Left colon (tissue), 2 donors: ENCODE results near the gene GALNT9. TPM values are rescaled to one million over a fixed set of nuclear protein-coding genes. Genes with fewer than 3 reads are reported as not detected.

Experiments used
- ATAC-seq: fragments of 200-7000 bp; cut with Tn5 transposase; one replicate; pipeline ENCODE4 v1.9.1; 2020; ENCODE audit warnings: mild to moderate bottlenecking, moderate library complexity
- DNase-seq, 2 donors: peaks; one replicate each; pipeline ENCODE4 v3.0.0-alpha.2; 2020
- intact Hi-C, 2 donors: fragments of 100-400 bp; cut with DNase I in 1 of 2; cut with micrococcal nuclease in 1 of 2; formaldehyde crosslinking; loops; one replicate each; pipeline versions ENCODE4 v1.11.2 to v1.14.0; 2022; cut with DNase I, micrococcal nuclease
- total RNA-seq, 2 donors: library from RNA; stranded (reverse); fragmentation: NEBNext Ultra II Directional; extraction: Animal tissue kit (Norgen Biotek cat#: 25700); gene quantifications; one replicate each; pipeline ENCODE4 v1.2.1, GENCODE V29; 2021
- donor health status: DM: no; HTN: no; CAD: no.
- donor health status: DM: yes; HTN: yes; CAD: no.

GALNT9 gene
- total RNA-seq, 2 donors from 2014 or later: 0.39 TPM; not detected in 1

DNA sequence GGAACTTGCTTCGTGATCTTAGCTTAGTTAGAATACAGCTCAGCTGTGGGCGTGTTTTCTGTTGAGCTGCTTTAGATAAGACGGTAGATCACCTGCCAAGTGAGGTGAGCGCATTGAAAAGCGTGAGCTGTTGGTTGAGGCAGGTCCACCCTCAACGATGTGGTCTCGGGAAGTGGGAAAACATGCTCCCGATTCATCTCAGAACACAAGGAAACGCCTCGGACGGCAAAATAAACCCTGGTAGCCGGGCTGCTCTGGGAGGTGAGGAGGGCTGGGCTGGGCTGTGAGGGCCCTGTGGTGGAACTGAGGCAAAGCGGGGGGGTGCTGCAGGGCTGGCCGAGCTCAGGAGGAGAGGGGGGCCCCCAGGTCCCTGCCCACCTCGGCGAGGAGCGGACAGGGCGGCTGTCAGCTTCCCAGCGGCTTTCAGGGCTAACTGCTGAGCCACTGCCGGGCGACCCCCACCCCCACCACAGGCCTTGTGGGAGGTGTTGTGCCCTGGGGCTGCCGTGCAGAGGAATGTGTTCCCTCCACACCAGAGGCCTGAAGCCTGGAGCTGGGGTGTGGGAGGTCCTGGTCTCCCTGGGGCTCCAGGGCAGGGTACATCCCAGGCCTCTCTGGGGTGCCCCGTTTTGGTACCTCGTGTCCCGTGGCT lies 154.4 kb downstream of the GALNT9 start:
- peak; percentile 44 for ATAC-seq
- intact Hi-C loops: no loop called here
- DNase-seq: no peak

DNA sequence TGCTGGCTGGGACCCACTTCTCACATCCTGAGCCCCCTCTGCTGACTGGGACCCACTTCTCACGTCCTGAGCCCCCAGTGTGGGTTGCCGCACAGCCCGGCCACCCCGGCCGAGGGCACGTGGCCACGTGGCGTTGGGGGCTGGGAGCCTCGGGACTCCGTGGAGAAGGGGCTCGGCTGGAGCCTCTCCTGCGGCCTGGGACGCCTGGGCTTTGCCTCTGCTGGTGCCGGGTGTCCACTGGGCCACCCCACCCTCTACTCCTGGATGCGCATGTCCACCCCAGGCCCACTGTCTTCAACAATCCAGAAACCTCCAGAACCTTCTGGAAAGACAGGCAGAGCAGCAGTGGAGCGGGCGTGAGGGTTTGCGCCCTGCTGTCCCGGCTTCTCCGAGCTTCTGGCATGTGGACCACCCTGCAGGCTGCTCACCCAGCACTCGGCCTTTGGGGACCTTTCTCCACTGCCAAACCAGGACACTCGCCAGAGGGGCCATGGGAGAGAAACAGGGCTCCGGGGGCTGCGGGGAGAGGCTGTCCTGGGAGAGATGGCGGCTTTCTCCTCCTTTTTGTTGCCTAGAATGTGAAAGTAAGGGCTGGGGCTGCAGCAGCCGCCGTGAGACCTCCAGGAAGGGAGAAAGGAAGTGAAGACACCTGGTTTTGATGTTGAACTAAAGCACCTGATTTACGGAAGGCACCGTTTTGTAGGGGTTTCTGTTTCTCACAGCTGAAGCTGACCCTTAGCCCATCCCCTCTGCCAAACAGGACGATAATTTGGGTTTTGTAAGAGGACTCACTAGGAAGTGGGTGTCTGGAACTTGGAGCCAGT lies 155.2 kb downstream of the GALNT9 start:
- intact Hi-C loops: no loop called here
- no peak for DNase-seq
- ATAC-seq: no peak

DNA sequence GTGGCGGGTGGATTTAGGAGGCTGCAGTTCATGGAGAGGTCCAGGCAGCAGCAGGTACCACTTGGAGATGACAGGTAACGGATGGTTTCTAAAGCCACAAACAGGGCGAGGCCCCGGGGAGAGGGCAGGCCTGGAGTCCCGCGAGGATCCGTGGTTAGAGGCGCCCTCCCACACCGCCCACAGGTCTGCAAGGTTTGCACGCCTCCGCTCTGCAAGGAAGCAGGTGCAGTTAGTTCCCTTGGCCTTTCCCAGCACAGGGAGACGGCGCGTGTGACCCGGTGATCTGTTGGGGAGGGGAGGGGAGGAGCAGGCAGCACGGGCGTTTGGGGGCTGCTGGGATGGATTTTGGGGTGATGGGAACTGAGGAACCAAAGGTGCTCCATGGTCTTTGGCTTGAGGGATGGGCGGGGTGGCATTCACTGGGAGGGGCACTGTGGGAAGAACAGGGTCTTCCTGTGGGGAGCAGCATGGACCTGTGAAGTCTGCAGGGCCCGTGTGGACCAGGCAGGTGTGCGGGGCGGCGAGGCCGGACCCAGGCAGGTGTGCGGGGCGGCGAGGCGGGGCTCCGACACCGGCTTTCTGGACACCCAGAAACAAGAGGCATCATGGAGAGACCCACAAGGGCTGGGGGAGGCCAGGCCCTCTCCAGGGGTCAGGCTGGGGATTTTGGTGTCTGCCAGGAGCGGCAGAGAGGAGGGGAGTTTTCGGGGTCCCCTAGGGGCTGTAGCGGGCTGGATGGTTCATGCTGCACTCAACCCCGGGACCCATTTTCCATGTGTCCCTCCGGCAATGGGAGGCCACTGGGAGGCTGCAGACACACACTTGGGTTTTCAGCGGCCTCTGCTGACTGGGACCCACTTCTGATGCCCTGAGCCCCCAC lies 156.0 kb downstream of the GALNT9 start:
- no peak for ATAC-seq

DNA sequence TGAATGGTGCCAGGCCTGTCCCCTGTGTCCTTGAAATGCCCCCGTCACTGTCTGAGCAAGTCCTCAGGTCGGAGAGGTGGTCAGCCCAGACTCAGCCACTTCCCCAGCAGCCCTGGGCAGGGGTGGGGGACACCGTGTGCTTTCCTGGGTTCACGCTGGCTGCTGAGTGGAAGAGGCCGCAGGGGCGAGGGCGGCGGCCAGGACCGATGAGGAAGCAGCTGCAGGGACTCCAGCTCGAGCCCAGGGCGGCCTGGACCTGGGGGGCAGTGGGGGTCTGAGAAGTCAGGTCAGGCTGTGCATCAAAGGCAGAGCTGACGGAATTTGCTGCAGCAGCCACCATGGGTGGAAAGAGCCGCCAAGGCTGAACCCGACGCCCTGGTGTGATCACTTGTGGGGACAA lies 156.8 kb downstream of the GALNT9 start:
- DNase-seq (no peak), ATAC-seq (no peak)
- intact Hi-C loops: no loop called here

More for the DNA sequence above, 156.0 kb downstream of the GALNT9 start:
- no peak for DNase-seq
- intact Hi-C loops: no loop called here

DNA sequence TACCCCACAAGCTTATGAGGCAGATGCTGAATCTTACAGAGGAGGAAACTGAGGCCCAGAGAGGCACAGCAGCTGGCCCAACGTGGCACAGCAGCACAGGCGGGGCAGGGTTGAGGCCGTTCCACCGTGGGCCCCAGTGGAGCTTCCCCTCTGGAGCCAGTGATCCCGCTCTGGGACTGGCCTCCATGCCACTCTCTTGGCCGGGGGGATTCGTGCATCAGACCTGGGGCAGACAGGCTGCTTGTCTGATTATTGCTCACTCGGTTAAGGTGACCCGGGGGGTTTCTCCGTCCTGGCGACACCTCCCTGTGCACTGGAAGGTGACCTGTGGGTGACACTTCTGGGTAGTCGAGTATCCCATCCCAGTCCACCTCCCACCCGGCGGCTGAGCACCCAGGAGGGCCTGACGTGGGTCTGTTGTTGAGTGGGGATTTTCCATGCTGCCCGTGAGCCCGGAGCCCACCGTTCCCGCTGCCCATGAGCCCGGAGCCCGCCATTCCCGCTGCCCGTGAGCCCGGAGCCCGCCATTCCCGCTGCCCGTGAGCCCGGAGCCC lies 157.3 kb downstream of the GALNT9 start:
- no peak for DNase-seq
- intact Hi-C loops: no loop called here
- no peak for ATAC-seq

DNA sequence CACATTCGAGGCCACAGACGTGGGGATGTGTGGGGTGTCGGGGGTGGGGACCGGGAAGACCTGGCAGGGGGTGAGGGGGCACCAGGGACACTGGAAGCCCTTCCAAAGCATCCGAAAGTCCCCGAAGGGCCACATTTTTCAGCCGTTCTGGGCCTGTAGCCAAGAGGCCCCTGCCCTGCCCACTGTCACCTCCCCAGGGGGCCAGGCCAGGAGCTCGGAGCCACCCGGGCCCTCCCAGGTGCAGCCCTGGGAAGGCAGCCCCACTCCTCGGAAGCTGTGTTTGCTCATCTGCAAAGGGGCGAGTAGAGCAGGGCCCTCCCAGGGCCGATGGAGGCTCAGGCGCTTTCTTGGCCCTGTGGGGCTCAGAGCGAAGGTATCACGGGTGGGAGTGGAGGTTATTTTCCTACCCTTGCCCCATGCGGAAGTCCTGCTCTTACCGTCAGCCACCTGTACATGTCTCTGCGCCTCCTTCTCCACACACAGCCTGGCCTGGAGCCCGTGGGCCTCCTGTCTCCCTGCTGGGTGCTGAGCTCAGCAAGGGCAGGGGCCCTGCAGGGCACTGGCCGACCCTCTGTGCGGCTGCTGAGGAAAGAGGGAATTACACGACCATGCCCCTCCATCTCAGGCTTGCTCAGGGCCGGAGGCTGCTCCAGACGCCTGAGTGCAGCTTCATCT lies 158.0 kb downstream of the GALNT9 start:
- DNase-seq (no peak), ATAC-seq (no peak)
- intact Hi-C loops: no loop called here

DNA sequence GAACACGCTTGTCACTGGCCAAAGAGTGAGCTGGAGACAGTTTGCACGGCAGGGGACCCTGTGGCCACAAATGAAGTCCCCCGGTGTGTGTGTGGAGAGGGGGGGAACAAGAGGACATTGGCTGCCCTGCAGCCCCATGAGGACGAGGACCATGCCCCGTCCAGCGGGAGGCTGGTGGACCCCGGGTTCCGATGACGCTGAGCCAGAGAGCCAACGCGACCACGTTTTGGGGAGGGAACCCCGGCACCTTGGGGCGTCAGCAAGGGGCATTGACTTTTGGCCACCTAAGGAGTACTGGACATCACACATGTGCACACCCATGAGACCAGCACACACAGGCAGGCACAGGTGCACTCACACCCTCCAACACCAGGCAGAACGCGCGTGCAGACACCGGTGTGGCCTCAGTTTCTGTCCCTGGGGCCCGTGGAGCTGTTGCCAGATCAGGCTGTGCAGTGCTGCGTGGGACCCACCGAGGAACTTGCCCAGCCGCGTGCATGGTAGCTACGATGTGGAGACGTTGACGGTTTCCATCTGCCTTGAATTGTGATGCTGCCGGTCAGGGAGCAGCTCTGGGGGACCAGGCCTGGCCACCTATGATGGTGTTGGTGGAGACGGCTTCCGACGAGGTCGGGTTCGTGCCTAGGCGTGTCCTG lies 158.6 kb downstream of the GALNT9 start:
- DNase-seq (no peak), ATAC-seq (no peak)
- intact Hi-C loops: no loop called here

DNA sequence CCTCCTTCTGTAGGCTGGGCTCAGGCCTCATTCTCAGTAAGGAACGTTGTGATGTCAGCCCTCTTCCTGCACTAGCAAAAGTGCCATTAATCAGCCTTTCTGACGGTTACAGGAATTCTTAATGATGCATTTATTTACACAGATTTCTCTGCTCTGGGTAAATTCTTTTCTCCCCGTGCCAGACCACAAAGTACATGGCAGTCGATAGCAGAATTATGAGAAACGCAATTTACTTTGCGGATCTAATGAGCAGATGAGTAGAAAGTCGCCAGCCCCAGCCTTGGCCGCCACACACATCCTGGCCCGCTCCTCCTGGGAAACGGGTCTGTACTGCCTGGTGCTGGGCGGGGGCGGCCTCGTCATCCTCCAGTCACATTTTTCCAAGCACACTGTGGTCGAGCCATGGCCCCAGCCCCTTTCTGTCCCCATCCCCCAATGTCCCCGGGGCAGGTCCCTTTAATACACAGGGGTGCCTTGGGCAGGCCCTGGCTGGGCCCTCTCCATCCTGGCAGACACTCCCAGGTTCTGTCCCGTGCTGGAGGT lies 159.2 kb downstream of the GALNT9 start:
- no peak for ATAC-seq
- no peak for DNase-seq

DNA sequence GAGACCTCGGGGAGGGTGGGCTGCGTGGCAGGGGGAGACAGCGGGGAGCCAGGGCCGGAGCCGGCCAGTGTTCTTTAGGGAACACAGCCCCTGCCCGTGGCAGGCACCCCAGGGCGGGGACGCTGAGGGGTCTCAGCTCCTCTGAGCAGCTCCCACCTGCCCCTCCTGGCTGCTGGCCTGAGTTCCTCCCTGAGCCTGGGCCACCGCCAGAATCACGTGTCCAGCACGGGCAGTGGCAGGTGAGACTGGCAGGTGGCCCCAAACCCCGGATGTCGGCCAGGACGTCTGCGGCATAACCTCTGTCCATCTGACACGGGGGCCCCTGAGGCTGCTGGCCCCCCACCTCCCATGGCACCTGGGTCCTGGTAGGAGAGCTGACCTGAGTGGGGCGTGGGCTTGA lies 160.0 kb downstream of the GALNT9 start:
- DNase-seq: no peak
- intact Hi-C loops: no loop called here
- no peak for ATAC-seq

More for the DNA sequence above, 159.2 kb downstream of the GALNT9 start:
- intact Hi-C loops: no loop called here

DNA sequence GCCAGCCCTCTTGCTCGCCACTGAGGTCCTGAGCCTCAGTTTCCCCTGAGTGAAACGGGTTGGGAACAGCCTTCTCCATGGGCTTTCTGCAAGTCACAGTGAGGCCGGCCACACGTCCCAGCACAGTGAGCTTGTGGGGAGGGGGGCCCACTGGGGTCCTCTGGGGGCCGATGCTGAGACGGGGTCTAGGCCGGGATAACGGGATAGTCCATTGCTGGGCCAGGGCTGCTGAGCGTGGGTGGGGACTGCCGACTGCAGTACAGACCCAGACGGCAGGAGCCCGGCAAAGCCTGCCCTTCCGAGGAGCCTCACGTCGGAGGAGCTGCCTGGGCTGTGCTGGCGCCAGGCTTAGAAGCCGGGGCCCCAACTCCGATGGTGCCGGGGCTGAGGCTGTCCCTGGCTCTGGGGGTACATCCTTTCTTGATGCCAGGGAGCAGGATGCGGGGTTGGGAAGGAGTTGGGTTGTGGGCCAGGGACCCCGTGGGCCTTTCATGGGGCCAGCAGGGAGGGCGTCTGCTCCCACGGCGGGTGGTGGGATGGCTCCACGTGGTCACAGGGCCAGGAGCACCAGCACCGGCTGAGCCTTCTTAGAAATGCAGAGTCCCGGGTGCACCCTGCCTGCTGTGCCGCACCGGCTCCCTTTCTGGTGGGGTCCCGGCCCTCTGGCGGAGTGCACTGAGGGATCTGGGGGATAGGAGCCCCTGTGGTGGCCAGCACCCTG lies 160.9 kb downstream of the GALNT9 start:
- no peak for ATAC-seq
- intact Hi-C loops: no loop called here

DNA sequence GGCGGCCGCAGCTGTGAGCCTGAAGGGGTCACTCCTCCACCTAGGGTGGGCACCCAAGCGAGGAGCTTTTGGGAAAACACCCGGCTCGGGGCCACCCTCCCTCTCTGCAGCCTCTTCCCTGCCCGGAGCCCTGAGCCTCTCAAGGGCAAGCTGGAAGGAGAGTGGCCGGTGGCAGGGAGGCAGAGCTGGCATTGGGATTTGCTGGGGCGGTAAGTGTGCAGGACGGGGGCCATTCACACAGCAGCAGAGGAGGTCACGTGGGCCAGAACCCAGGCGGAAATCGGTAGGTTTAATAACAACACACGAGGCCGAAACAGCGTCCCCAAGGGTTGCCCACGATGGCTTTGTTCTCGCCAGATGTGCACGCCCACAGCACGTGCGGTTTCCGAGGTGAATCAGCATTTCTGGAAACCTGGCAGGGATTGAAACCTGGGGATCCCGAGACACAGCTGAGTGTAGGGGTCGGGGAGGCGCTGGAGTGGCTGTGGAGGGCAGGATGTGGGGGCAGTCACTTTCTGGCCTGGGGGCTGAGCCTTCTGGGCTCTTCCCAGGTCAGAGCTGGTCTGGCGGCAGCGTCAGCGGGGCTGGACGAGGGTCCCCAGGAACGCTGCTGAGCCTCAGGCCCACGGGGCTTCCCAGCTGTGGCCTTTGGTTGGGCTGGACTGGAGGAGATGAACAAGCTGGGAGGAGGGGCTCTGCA lies 161.6 kb downstream of the GALNT9 start:
- DNase-seq: no peak
- intact Hi-C loops: no loop called here
- no peak for ATAC-seq

More for the DNA sequence above, 160.9 kb downstream of the GALNT9 start:
- no peak for DNase-seq

DNA sequence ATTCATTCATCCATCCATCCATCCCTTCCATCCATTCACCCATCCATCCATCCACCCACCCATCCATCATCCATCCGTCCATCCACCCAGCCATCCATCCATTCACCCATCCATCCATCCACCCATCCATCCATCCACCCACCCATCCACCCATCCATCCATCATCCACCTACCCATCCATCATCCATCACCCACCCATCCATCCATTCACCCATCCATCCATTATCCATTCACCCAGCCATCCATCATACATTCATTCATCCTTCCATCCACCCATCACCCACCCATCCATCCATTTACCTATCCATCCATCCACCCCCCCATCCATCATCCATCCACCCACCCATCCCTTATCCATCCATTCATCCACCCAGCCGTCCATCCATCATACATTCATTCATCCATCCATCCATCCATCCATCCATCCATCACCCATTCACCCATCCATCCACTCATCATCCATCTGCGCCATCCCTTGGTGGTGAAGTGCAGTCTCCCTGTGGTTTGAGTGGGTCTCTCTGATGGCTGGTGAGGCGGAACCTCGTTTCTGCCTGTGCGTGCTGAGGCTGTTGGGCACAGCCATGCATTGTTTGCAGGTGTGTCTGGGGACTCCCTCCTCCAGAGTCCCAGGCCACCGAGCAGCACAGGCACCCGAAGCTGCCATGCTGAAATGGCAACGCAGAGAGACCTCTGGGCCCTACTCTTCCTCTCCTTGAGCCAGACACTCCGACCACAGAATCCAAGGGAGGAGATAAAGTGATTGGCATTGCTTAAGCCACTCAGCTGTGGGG lies 162.4 kb downstream of the GALNT9 start:
- no peak for DNase-seq
- ATAC-seq: no peak
- intact Hi-C loops: no loop called here

DNA sequence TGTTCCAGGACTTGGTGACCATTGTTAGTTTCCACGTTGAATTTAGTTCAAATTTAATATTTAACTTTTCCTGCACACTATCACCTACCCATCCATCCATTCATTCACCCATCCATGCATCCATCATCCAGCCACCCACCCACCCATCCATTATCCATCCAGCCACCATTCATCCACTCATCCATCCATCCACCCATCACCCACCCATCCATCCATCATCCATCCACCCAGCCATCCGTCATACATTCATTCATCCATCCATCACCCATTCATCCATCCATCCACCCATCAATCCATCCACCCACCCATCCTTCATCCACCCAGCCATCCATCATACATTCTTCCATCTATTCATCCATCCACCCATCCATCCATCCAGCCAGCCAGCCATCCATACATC lies 163.3 kb downstream of the GALNT9 start:
- no peak for ATAC-seq
- intact Hi-C loops: no loop called here

DNA sequence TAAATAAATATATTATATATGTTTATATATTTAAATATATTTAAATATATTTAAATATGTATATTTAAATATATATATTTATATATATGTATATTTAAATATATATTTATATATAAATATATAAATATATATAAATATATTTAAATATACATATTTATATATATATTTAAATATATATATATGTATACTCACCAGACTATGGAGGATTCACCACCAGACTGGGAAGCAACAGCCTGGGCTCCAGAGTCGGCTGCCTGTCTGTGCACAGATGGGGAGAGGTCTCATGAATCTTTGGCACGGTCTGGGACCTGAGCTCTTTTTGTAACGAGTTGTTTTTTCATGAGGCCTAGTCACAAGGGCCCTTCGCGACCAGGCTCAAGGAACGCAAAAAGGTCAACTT lies 163.8 kb downstream of the GALNT9 start:
- no peak for ATAC-seq
- DNase-seq: no peak
- intact Hi-C loops: no loop called here

More for the DNA sequence above, 163.3 kb downstream of the GALNT9 start:
- no peak for DNase-seq

DNA sequence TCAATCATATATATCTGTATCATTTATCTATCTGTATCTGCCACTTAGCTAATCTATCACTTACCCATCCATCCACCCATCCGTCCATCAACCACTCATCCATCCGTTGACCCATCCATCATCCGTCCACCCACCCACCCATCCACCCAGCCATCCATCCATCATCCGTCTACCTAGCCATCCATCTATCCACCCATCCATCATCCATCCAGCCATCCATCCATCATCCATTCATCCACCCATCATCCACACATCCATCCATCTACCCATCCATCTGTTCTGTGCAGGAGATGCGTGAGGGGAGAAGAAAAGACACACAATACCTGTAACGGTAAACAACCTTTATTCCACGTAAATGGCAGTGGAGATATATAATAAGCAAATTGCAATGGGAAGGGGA lies 165.0 kb downstream of the GALNT9 start:
- no peak for DNase-seq

DNA sequence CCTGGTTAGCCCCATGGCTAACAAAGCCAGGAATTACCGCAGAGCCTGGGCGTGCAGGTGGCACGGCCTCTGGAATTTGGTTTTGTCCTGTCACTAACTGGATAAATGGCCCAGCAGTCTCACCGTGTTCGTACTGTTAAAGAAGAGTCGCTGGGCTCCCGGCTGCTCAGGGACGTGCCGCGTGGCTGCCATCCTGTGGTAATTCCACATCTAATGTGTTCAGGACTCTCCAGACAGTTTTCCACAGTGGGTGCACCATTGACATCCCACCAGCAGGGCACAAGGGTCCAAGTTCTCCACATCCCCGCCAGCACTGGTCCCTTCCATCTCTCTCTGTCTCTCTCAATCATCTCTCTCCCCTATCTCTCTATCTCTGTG lies 165.5 kb downstream of the GALNT9 start:
- ATAC-seq (no peak), DNase-seq (no peak)
- intact Hi-C loops: no loop called here

More for the DNA sequence above, 165.0 kb downstream of the GALNT9 start:
- ATAC-seq: no peak
- intact Hi-C loops: no loop called here
